ENCODE measurements around the gene PTPRD. TPM values are rescaled to one million over a fixed set of nuclear protein-coding genes. Genes with fewer than 3 reads are reported as not detected.

Gene PTPRD
- total and polyA plus RNA-seq, 2 of the 4 experiments (the other 2 are of a cell fraction) = 0.07 to 0.18 TPM

GRCh38 chr9:8769153-8769552 is 1843.6 kb downstream of the PTPRD start:
- Histone ChIP-seq H3K23ac (ENCODE audit: low read depth, low read length) (no peak overlapping the region), H3K27ac (ENCODE audit: insufficient read depth, low read length) (no peak overlapping the region), H3K4me2 (ENCODE audit: low read depth, low read length) (no peak overlapping the region), H4K8ac (ENCODE audit: low read depth in 2 of 2, low read length in 2 of 2) (no peak overlapping the region), H3K18ac (ENCODE audit: low read depth, low read length) (no peak overlapping the region), H4K5ac (ENCODE audit: low read depth, low read length) (no peak overlapping the region), H4K20me1 (ENCODE audit: insufficient read depth, low read length) (no peaks in the 10 kb centered on the region), H3K36me3 (ENCODE audit: control insufficient read depth, insufficient read depth, low read length) (no peaks in the 10 kb centered on the region), H3K4me3 (ENCODE audit: insufficient read depth, low read depth, low read length) (no peak overlapping the region), H2AFZ (replicated peaks; ENCODE audit: low read length, poor library complexity) (no peak overlapping the region), H2BK20ac (ENCODE audit: low read depth, low read length) (no peak overlapping the region), H3K9me3 (ENCODE audit: control insufficient read depth, insufficient read depth, low read length) (peaks cover 3% of the 10 kb centered on the region; the same call in 1 of the 2 replicates), H2BK120ac (ENCODE audit: low read depth, low read length) (no peak overlapping the region), H3K14ac (replicated peaks; ENCODE audit: low read depth, low read length) (no peak overlapping the region), H3K4me1 (ENCODE audit: control insufficient read depth, insufficient read depth, low read length) (no peaks in the 10 kb centered on the region), H4K91ac (ENCODE audit: insufficient read depth, low read depth, low read length) (no peak overlapping the region), H3K56ac (ENCODE audit: extremely low read depth, insufficient read depth, low read length) (no peak overlapping the region), H2BK5ac (ENCODE audit: low read depth, low read length, poor library complexity, severe bottlenecking) (no peak overlapping the region), H3K9me1 (ENCODE audit: insufficient read depth, low read length) (no peaks in the 10 kb centered on the region), H3K9ac (ENCODE audit: low read depth, low read length) (no peak overlapping the region), H2BK15ac (ENCODE audit: low read depth, low read length) (no peak overlapping the region), H3K4ac (ENCODE audit: low read depth, low read length) (no peak overlapping the region), H3K79me1 (ENCODE audit: low read depth in 1 of 2, low read length in 2 of 2) (no peaks in the 10 kb centered on the region), H2AK5ac (ENCODE audit: low read depth, low read length) (no peak overlapping the region), H2AK9ac (replicated peaks; ENCODE audit: low read depth, low read length, poor library complexity) (no peak overlapping the region), H3K27me3 (ENCODE audit: control insufficient read depth, insufficient read depth, low read length) (no peaks in the 10 kb centered on the region)
- DNase-seq (no peak), ATAC-seq (ENCODE audit: low read depth) (no peak)
- CTCF ChIA-PET = no interaction called here
- POLR2A ChIA-PET (ENCODE audit: unreplicated experiment) = no interaction called here
- intact Hi-C loops (cut with micrococcal nuclease) (no loop called here), in situ Hi-C loops (cut with MboI; ENCODE audit: low sequenced_read_pairs) (no loop called here), dilution Hi-C loops (cut with HindIII; ENCODE audit: low sequenced_read_pairs, unreplicated experiment) (no loop called here)
- BruUV-seq (replicated peaks) = no TSS peak
- TF ChIP-seq CTCF (conservative IDR thresholded peaks at IDR 0.05; ENCODE audit: low read depth, low read length) (no peak), USF2 (IDR thresholded peaks at IDR 0.05; ENCODE audit: low read depth, low read length) (no peak), SMC3 (IDR thresholded peaks at IDR 0.05; ENCODE audit: low read depth, low read length) (no peak), MAFK (IDR thresholded peaks at IDR 0.05; ENCODE audit: low read depth, low read length) (no peak), BHLHE40 (IDR thresholded peaks at IDR 0.05; ENCODE audit: low read depth, low read length) (no peak), MXI1 (IDR thresholded peaks at IDR 0.05; ENCODE audit: borderline replicate concordance, low read depth, low read length) (no peak), NFE2L2 (IDR thresholded peaks at IDR 0.05; ENCODE audit: low read depth, low read length) (no peak), MAZ (IDR thresholded peaks at IDR 0.05; ENCODE audit: borderline replicate concordance, low read depth, low read length) (no peak)
- WGBS, 2 experiments (ENCODE audit: extremely low coverage in 2 of 2, insufficient read length in 1 of 2) = no CpG with 5 or more reads among the region's 4 CpGs
